GM19452 (cell line): ENCODE results near the gene SPATA45.
"Not testable (repeated sequence)": the region's sequence is repeated elsewhere in the genome, so short reads cannot be mapped to it uniquely, and the experiment has no call there.

Source experiments
- ATAC-seq: cut with Tn5 transposase; IDR thresholded peaks from one replicate; pipeline ENCODE4 v1.9.1; 2021; ENCODE audit not compliant: unreplicated experiment

The SPATA45 gene

GRCh38 chr1:212847549-212847948 is at the start of gene SPATA45:
TSS of gene SPATA45 (minus strand) at chr1:212847649. CDS start at chr1:212836149, 11,500 bp downstream.
- no peak for ATAC-seq

- ATAC-seq = no peak
Measured at GRCh38 chr1:212892108-212892507, 44.7 kb upstream of the SPATA45 start.

- ATAC-seq = no peak
Measured at GRCh38 chr1:212884592-212884991, 37.1 kb upstream of the SPATA45 start.

- ATAC-seq = no peak
Measured at GRCh38 chr1:212879947-212880690, 32.7 kb upstream of the SPATA45 start.

GRCh38 chr1:212878418-212878817 is 31.0 kb upstream of the SPATA45 start:
- ATAC-seq = no peak

GRCh38 chr1:212873518-212873917 is 26.1 kb upstream of the SPATA45 start:
- peak; percentile 83 for ATAC-seq

GRCh38 chr1:212871976-212872375 is 24.5 kb upstream of the SPATA45 start:
- no peak for ATAC-seq

- ATAC-seq = no peak
Measured at GRCh38 chr1:212867192-212867591, 19.7 kb upstream of the SPATA45 start.

GRCh38 chr1:212864201-212864600 is 16.8 kb upstream of the SPATA45 start:
- no peak for ATAC-seq

GRCh38 chr1:212863345-212863744 is 15.9 kb upstream of the SPATA45 start:
- not testable (repeated sequence) for ATAC-seq

- ATAC-seq = no peak
Measured at GRCh38 chr1:212862111-212862690, 14.8 kb upstream of the SPATA45 start.

GRCh38 chr1:212860713-212861581 is 13.5 kb upstream of the SPATA45 start:
- no peak for ATAC-seq

GRCh38 chr1:212858461-212859265 is 11.2 kb upstream of the SPATA45 start:
- peak; percentile 4 for ATAC-seq

GRCh38 chr1:212857992-212858460 is 10.6 kb upstream of the SPATA45 start, which contains the start of gene FLVCR1:
TSS of gene FLVCR1 (plus strand) at chr1:212858275. CDS start at chr1:212858453, 178 bp downstream.
- peak; percentile 96 for ATAC-seq

- no peak for ATAC-seq
Measured at GRCh38 chr1:212856755-212857154, 9.3 kb upstream of the SPATA45 start.

- ATAC-seq = no peak
Measured at GRCh38 chr1:212853658-212854057, 6.2 kb upstream of the SPATA45 start.

- no peak for ATAC-seq
Measured at GRCh38 chr1:212852105-212852688, 4.7 kb upstream of the SPATA45 start.

- ATAC-seq = not testable (repeated sequence)
Measured at GRCh38 chr1:212844521-212844920, 2.9 kb downstream of the SPATA45 start.

- ATAC-seq = no peak
Measured at GRCh38 chr1:212838145-212838544, 9.3 kb downstream of the SPATA45 start.
